GM12801 (cell line): Measurements from ENCODE around the gene WSCD2.

Source experiments
- TF ChIP-seq, protein P1 (sequence below): IDR thresholded peaks from one replicate; pipeline ENCODE4 v1.5.1; 2011; ENCODE audit warnings: control low read depth; ENCODE audit not compliant: insufficient read length; ENCODE audit errors: extremely low read depth

The WSCD2 gene

DNA sequence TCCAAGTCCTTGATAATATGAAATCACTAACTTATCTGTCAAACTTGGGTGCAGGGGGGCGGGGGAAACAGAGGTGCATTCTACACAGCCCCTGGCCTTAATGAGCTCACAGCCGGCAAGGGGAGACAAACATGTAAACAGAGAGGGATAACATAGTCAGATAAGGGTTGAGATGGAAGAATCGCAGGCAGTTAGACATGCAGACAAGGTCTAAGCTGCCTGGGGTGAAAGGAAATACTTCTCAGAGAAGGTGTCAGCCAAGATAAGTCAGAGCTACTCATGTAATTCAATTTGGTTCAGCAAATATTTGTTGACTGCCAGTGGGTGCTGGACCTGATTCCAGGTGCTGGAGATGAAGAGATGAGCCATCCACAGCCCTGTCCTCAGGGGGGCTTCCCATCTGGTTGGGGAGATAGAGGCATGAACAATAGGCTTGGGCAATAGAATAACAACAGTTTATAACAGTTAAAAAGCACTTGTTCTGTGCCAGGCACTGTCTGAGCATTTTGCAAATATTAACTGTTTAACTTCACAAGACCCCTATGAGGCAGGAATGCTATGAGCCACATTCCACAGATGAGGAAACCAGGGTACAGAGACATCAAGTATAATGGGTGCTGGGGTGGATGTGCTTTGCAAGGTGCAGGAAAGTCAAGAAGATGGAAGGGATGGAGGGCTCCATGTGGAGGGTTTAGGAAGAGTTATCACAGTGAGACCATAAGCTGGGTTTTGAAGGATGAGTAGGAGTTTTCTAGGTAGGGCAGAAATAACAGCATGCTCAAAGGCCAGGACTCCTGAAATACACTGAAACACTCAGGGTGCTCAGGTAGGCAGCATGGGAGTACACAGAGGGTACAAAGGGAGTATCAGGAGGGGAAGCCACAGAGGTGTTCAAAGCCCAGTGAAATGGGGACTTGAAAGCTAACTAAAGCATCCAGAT lies 79.0 kb downstream of the WSCD2 start:
- TF ChIP-seq, protein P1, sequence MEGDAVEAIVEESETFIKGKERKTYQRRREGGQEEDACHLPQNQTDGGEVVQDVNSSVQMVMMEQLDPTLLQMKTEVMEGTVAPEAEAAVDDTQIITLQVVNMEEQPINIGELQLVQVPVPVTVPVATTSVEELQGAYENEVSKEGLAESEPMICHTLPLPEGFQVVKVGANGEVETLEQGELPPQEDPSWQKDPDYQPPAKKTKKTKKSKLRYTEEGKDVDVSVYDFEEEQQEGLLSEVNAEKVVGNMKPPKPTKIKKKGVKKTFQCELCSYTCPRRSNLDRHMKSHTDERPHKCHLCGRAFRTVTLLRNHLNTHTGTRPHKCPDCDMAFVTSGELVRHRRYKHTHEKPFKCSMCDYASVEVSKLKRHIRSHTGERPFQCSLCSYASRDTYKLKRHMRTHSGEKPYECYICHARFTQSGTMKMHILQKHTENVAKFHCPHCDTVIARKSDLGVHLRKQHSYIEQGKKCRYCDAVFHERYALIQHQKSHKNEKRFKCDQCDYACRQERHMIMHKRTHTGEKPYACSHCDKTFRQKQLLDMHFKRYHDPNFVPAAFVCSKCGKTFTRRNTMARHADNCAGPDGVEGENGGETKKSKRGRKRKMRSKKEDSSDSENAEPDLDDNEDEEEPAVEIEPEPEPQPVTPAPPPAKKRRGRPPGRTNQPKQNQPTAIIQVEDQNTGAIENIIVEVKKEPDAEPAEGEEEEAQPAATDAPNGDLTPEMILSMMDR, result no peak

DNA sequence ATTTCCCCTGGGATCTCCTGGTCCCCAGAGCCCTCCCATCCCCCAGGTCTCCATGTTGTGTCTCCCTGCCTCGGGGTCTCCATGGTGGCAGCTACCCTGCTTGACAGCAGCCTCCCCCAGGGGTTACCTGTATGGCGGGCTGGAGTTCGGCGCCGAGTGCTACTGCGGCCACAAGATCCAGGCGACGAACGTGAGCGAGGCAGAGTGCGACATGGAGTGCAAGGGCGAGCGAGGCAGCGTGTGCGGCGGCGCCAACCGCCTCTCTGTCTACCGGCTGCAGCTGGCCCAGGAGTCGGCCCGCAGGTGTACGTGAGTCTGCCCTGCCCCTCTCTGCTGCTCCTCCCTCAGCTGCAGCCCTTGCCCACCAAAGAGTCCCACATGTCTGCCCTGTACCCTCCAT lies 80.9 kb downstream of the WSCD2 start:
- TF ChIP-seq, protein P1, result no peak

DNA sequence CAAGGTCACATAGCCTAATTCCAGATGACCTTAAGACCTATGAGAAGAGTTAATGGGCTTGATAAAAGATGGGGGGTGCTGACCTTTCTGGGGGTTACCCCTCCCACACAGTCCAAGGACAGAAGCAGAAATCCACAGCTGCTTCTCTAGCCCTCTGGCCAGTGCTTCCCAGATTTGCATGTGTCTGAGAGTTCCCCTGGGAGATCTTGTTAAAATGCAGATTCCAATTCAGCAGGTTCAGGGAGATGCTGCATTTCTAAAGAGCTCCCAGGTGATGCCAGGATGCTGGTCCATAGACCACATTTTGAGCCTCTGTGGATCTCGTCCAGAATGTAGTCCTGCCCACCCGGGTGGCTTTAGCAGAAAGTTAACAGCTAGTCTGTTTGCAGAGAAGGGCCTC lies 82.1 kb downstream of the WSCD2 start:
- TF ChIP-seq, protein P1, result no peak

DNA sequence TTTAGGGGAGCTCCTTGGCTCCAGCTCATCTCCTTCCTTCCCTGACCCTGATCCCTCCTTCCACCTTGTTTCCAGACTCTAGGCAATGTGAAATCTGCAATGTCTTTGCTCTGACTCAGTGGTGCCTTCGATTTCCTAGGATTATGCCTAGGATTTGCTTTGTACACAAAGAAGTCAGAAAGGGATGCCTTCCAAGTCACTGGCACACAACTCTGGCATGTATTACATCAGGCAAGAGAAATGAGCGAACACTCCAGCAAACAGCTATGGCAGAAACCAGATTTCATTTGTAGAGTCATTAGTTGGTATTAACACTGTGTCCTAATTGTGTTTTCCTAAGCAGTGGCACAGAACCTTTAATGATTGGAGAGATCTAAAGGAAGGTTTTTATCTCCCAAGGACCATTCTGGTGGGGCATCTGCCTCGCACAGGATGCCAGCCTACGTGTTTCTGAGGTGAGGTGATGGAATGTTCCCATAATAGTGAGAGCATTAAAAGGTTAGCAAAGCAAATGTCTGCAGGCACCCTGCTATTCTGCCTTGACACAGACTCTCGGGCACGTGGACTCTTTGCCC lies 84.9 kb downstream of the WSCD2 start:
- TF ChIP-seq, protein P1, result no peak

DNA sequence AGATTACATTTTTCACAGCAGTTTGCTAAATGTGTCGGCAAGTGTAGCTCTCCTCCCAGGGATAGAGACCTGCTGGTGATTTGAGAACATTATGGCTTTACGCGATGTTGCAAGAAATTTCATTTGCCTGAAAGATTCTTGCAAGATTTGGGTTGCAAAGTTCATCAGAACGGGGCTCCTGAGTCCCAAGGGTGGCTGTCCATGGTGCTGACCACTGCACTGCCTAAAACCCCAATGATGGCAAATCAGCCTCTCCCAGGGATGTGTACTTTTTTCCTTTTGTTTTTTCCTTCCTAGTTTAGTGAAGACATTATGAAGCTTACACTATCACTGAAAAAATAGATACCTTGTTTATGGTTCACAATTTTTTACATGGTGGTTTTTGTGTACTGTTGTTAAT lies 85.4 kb downstream of the WSCD2 start:
- TF ChIP-seq, protein P1, result no peak

DNA sequence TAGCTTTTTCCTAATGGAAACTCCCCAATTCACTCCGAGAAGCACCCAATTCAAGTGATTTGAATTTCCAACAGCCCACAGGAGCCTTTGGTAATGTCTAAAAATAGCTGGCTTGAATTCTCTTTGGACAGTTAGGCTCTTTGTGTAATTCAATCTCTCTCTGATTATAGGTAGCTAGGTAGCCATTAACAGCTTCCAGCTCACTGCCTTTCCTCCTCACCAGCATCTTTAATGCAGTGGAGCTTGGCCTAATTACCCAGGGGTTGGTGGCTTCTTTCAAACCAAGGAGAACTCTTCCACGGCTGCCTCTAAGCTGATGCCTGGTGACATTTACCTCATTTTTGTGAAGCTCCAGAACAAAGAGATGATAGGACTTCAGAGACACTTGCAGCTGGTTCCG lies 86.4 kb downstream of the WSCD2 start:
- TF ChIP-seq, protein P1, result no peak

DNA sequence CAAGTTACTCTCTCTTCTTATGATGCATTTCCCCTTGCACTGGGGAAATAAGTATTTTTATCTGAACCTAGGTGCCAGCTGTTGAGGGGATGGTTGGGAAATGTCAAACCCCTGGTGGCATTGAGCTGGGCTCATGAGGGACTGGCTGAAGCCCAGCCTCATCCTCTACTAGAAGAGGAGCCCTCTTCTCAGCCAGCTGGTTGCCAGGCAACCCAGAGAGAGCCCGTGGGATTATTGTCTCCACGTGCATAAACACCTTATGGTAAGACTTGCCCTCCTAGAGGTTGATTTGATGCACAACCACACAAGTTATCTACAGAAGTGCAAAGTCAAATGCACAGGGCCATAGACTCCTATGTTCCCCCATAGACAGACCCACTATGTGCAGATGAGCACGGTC lies 89.8 kb downstream of the WSCD2 start:
- TF ChIP-seq, protein P1, result no peak
